Measurements from ENCODE around the gene APCDD1. TPM values are rescaled to one million over a fixed set of nuclear protein-coding genes. Genes with fewer than 3 reads are reported as not detected.

Gene APCDD1
- total and polyA plus RNA-seq, 4 donors: 0.51 to 2.8 (median 1.5) TPM

- no peak for DNase-seq (ENCODE audit: low spot score)
Observed at GRCh38 chr18:10525371-10525691, 70.9 kb downstream of the APCDD1 start.

DNA sequence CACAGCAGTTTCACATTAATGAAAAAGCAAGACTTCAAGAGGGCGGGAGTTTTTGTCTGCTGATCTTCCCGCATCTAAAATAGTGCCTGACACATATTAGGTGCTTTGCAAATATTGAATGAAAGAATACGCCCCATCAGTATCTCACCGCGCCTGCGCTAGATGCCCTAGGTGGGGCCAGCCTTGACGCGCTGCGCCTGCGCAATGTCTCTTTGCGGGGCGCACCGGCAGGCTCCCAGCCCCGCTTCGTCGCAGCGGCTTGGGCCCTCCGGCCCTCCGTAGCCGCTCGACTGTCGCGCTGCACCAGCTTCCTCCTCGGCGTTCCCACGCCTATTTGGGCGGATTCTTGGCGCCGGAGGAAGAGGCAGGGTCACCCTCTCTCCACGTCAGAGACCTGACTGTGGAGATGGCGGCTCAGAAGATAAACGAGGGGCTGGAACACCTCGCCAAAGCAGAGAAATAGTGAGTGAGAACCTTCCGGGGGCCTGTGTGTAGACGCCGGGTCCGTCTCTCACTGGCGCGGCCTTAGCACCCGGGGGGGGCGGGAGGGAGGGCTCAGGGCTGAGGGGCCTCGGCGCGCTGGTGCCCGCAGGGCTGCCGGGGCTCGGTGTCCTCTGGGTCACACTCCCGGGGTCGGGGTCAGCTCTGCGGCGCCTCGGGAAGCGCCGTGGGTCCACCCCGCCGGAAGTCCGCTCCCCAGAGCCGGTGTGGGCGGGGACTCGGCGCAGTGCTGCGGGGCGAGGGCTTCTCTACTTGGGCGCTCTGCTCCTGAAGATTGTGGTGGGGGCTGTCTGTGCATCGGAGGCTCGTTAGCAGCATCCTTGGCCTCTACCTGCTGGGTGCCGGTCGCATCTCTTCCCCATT lies 71.5 kb downstream of the APCDD1 start, which contains the start of gene NAPG:
Gene NAPG (plus strand): TSS at position 331 of the 864 bp plus-strand sequence. CDS start 76 bp downstream, at position 407.
- H3K4me1 ChIP-seq (ENCODE audit: control insufficient read depth in 4 of 4, insufficient read depth in 4 of 4, low read length in 3 of 4): peaks cover 9 to 30% (median 20%) of the 10 kb centered on the region in 4 donors

More at GRCh38 chr18:10525371-10525691, 70.9 kb downstream of the APCDD1 start:
- TF ChIP-seq TAF1 (conservative IDR thresholded peaks at IDR 0.05): peak; percentile 4
- TF ChIP-seq, protein P1, sequence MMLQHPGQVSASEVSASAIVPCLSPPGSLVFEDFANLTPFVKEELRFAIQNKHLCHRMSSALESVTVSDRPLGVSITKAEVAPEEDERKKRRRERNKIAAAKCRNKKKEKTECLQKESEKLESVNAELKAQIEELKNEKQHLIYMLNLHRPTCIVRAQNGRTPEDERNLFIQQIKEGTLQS (IDR thresholded peaks at IDR 0.05): no peak
- H3K4me1 ChIP-seq (ENCODE audit: control insufficient read depth in 4 of 4, insufficient read depth in 4 of 4, low read length in 3 of 4): peaks cover 9 to 30% (median 20%) of the 10 kb centered on the region in 4 donors
- H3K9ac ChIP-seq (ENCODE audit: low read depth in 1 of 2, low read length in 2 of 2): peak overlapping the region in 1 of 2 donors; percentile 61
- H3K36me3 ChIP-seq (ENCODE audit: control insufficient read depth in 4 of 4, insufficient read depth in 3 of 4, low read depth in 1 of 4, low read length in 3 of 4): no peaks in the 10 kb centered on the region
- H3K4me3 ChIP-seq (ENCODE audit: low read depth in 1 of 3, low read length in 3 of 3): peak overlapping the region; percentile 92 to 98 (median 97)
- H3K27ac ChIP-seq (ENCODE audit: low read depth in 1 of 2, low read length in 2 of 2): peak overlapping the region; percentile 0 to 60
- no peaks in the 10 kb centered on the region for H3K27me3 ChIP-seq (ENCODE audit: control insufficient read depth in 4 of 4, insufficient read depth in 4 of 4, low read length in 3 of 4)
- H3K9me3 ChIP-seq (ENCODE audit: control insufficient read depth in 4 of 4, low read length in 3 of 4): no peaks in the 10 kb centered on the region
- 65% methylated on average over 7 of the region's 7 CpGs for WGBS

More for the DNA sequence above, 71.5 kb downstream of the APCDD1 start, which contains the start of gene NAPG:
- WGBS: under 1% methylated on average over 68 of the region's 68 CpGs
- Histone ChIP-seq H3K9me3 (ENCODE audit: control insufficient read depth in 4 of 4, low read length in 3 of 4) (no peaks in the 10 kb centered on the region), H3K9ac (ENCODE audit: low read depth in 1 of 2, low read length in 2 of 2) (peak within 1 kb of the TSS; percentile 4 to 70), H3K4me3 (ENCODE audit: low read depth in 1 of 3, low read length in 3 of 3) (peak within 1 kb of the TSS; percentile 92 to 98 (median 97)), H3K27me3 (ENCODE audit: control insufficient read depth in 4 of 4, insufficient read depth in 4 of 4, low read length in 3 of 4) (no peaks in the 10 kb centered on the region), H3K36me3 (ENCODE audit: control insufficient read depth in 4 of 4, insufficient read depth in 3 of 4, low read depth in 1 of 4, low read length in 3 of 4) (no peaks in the 10 kb centered on the region), H3K27ac (ENCODE audit: low read depth in 1 of 2, low read length in 2 of 2) (peak within 1 kb of the TSS; percentile 60 to 77)
- peak; percentile 88 for DNase-seq (ENCODE audit: low spot score)
- peak in 1 of 2 donors; percentile 88 for TF ChIP-seq GABPA (IDR thresholded peaks at IDR 0.05 in 1 of 2, conservative IDR thresholded peaks at IDR 0.05 in 1 of 2)
- peak in 1 of 2 donors; percentile 40 for TF ChIP-seq JUND (IDR thresholded peaks at IDR 0.05)
- no peak for TF ChIP-seq CTCF (IDR thresholded peaks at IDR 0.05; ENCODE audit: low read depth, low read length, missing input control)
- TF ChIP-seq EGR1 (IDR thresholded peaks at IDR 0.05; ENCODE audit: low read depth in 2 of 2): peak in 1 of 2 donors; percentile 18
- TF ChIP-seq HNF4G (IDR thresholded peaks at IDR 0.05): no peak
- TF ChIP-seq SP1 (IDR thresholded peaks at IDR 0.05): peak; percentile 73
- no peak for TF ChIP-seq RAD21 (IDR thresholded peaks at IDR 0.05)
- TF ChIP-seq, protein P2, sequence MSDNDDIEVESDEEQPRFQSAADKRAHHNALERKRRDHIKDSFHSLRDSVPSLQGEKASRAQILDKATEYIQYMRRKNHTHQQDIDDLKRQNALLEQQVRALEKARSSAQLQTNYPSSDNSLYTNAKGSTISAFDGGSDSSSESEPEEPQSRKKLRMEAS (IDR thresholded peaks at IDR 0.05): peak; percentile 59
- peak; percentile 39 for TF ChIP-seq TAF1 (conservative IDR thresholded peaks at IDR 0.05)
- TF ChIP-seq, protein P3, sequence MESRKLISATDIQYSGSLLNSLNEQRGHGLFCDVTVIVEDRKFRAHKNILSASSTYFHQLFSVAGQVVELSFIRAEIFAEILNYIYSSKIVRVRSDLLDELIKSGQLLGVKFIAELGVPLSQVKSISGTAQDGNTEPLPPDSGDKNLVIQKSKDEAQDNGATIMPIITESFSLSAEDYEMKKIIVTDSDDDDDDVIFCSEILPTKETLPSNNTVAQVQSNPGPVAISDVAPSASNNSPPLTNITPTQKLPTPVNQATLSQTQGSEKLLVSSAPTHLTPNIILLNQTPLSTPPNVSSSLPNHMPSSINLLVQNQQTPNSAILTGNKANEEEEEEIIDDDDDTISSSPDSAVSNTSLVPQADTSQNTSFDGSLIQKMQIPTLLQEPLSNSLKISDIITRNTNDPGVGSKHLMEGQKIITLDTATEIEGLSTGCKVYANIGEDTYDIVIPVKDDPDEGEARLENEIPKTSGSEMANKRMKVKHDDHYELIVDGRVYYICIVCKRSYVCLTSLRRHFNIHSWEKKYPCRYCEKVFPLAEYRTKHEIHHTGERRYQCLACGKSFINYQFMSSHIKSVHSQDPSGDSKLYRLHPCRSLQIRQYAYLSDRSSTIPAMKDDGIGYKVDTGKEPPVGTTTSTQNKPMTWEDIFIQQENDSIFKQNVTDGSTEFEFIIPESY (IDR thresholded peaks at IDR 0.05): peak; percentile 94
- peak; percentile 49 for TF ChIP-seq REST (IDR thresholded peaks at IDR 0.05)
- peak; percentile 50 for TF ChIP-seq NR2F2 (IDR thresholded peaks at IDR 0.05)
- TF ChIP-seq, protein P1 (IDR thresholded peaks at IDR 0.05): no peak
- TF ChIP-seq HNF4A (conservative IDR thresholded peaks at IDR 0.05): peak in 1 of 2 donors; percentile 32
- peak; percentile 34 for TF ChIP-seq FOXA2 (IDR thresholded peaks at IDR 0.05)
- peak; percentile 75 for TF ChIP-seq FOXA1 (IDR thresholded peaks at IDR 0.05)
- peak; percentile 43 to 51 for TF ChIP-seq RXRA (IDR thresholded peaks at IDR 0.05)
- TF ChIP-seq YY1 (IDR thresholded peaks at IDR 0.05): peak; percentile 92

Data from liver (tissue), 9 donors.